Suppressor macrophage treated with lipopolysaccharide for 4 hours (primary cell): Measurements from ENCODE around the gene IL31.

Experiments used
- DNase-seq: peaks from one replicate; pipeline ENCODE4 v3.0.0-alpha.2; 2020

The IL31 gene

GRCh38 chr12:122126713-122127597 lies 47.1 kb downstream of the IL31 start:
- DNase-seq = no peak

GRCh38 chr12:122126342-122126635 lies 47.7 kb downstream of the IL31 start:
- no peak for DNase-seq

- DNase-seq = no peak
Observed at GRCh38 chr12:122125452-122126341, 48.3 kb downstream of the IL31 start.

- DNase-seq = no peak
Observed at GRCh38 chr12:122124370-122124769, 49.7 kb downstream of the IL31 start.

- DNase-seq = no peak
Observed at GRCh38 chr12:122123761-122124145, 50.3 kb downstream of the IL31 start.

GRCh38 chr12:122123051-122123760 lies 50.8 kb downstream of the IL31 start:
- DNase-seq = peak; percentile 83
